Keratinocyte (primary cell): ENCODE measurements around the gene ELOVL5. TPM values are rescaled to one million over a fixed set of nuclear protein-coding genes. Genes with fewer than 3 reads are reported as not detected.

ENCODE experiments used
- DNase-seq: peaks from one replicate; pipeline ENCODE4 v3.0.0-alpha.2; 2011; ENCODE audit warnings: low read depth, missing footprints, low spot score
- FAIRE-seq: peaks from 2 replicates; lab custom pipeline; 2011; peaks lifted over from hg19 to GRCh38; lab: Jason Lieb, UNC
- H2AFZ ChIP-seq: 2 replicates; pipeline ENCODE4 v1.6.0; 2012; ENCODE audit warnings: low read length, control low read depth, inconsistent platforms; ENCODE audit not compliant: control insufficient read depth
- H3K27ac ChIP-seq: 2 replicates; pipeline ENCODE4 v1.5.1; 2011; ENCODE audit warnings: low read length; ENCODE audit not compliant: control insufficient read depth, insufficient read depth
- H3K27me3 ChIP-seq: 3 replicates; pipeline ENCODE4 v1.6.0; 2011; ENCODE audit warnings: low read length; ENCODE audit not compliant: control insufficient read depth, insufficient read depth; ENCODE audit errors: extremely low read depth
- H3K36me3 ChIP-seq, 2 experiments: 2 replicates in 1 of 2; 3 replicates in 1 of 2; pipeline ENCODE4 v1.5.1; 2011; ENCODE audit warnings: low read length in 2 of 2, mild to moderate bottlenecking in 1 of 2; ENCODE audit not compliant: control insufficient read depth in 2 of 2, insufficient read depth in 2 of 2; ENCODE audit errors: extremely low read depth in 1 of 2
- H3K4me1 ChIP-seq: 3 replicates; pipeline ENCODE4 v1.5.1; 2011; ENCODE audit warnings: low read length; ENCODE audit not compliant: control insufficient read depth, insufficient read depth; ENCODE audit errors: extremely low read depth
- H3K4me2 ChIP-seq: 3 replicates; pipeline ENCODE4 v1.6.0; 2011; ENCODE audit warnings: low read depth, low read length; ENCODE audit not compliant: control insufficient read depth, insufficient read depth; ENCODE audit errors: extremely low read depth
- H3K4me3 ChIP-seq, 3 experiments: fragments of 200-600 bp in 1 of 3; sonication (generic) in 1 of 3; 2 replicates in 2 of 3; 3 replicates in 1 of 3; pipeline ENCODE4 v1.5.1; 2011 to 2016; ENCODE audit warnings: low read length in 3 of 3, mild to moderate bottlenecking in 3 of 3, control low read depth in 2 of 3, inconsistent platforms in 1 of 3, low read depth in 1 of 3, mixed read lengths in 1 of 3, mixed run types in 1 of 3, moderate library complexity in 1 of 3; ENCODE audit not compliant: control insufficient read depth in 2 of 3, insufficient read depth in 2 of 3; ENCODE audit errors: extremely low read depth in 1 of 3
- H3K79me2 ChIP-seq: 2 replicates; pipeline ENCODE4 v1.6.0; 2012; ENCODE audit warnings: low read length; ENCODE audit not compliant: control insufficient read depth, insufficient read depth
- H3K9ac ChIP-seq: 3 replicates; pipeline ENCODE4 v1.6.0; 2011; ENCODE audit warnings: low read length; ENCODE audit not compliant: control insufficient read depth, insufficient read depth; ENCODE audit errors: extremely low read depth
- H3K9me1 ChIP-seq: 3 replicates; pipeline ENCODE4 v1.6.0; 2011; ENCODE audit warnings: low read length; ENCODE audit not compliant: control insufficient read depth, insufficient read depth; ENCODE audit errors: extremely low read depth
- H3K9me3 ChIP-seq: 2 replicates; pipeline ENCODE4 v1.5.1; 2012; ENCODE audit warnings: low read depth, low read length; ENCODE audit not compliant: control insufficient read depth
- H4K20me1 ChIP-seq: 3 replicates; pipeline ENCODE4 v1.6.0; 2011; ENCODE audit warnings: low read length; ENCODE audit not compliant: control insufficient read depth, insufficient read depth; ENCODE audit errors: extremely low read depth
- EZH2 ChIP-seq: IDR thresholded peaks from one replicate; pipeline ENCODE4 v1.6.1; 2012; ENCODE audit warnings: inconsistent platforms, mild to moderate bottlenecking, low read length, moderate library complexity
- dilution Hi-C: fragments of 300-500 bp; cut with MboI; formaldehyde crosslinking; loops from one replicate; pipeline ENCODE4 v1.7.0; 2020; ENCODE audit warnings: low sequenced_read_pairs; ENCODE audit not compliant: extremely low pct_ligation_motif_present
- polyA plus RNA-seq, 5 experiments: library from polyadenylated mRNA; depleted of rRNA in 3 of 5; stranded (reverse) in 3 of 5; stranded (forward) in 1 of 5; unstranded in 1 of 5; fragments of >200 nt; gene quantifications; 1 replicate in 1 of 5; 2 replicates in 3 of 5; 3 replicates in 1 of 5; pipeline versions ENCODE4 v1.2.1 to v1.2.3, GENCODE V29; 2011 to 2012; ENCODE audit warnings: missing spikeins in 2 of 5, low read depth in 1 of 5, low replicate concordance in 1 of 5
- small RNA-seq, 3 experiments: library from RNA; depleted of rRNA; stranded (forward); fragments of <200 nt; gene quantifications; one replicate each; pipeline ENCODE3, GENCODE V24; 2012; ENCODE audit warnings: low read depth in 3 of 3, low replicate concordance in 1 of 3; ENCODE audit not compliant: insufficient read length in 3 of 3
- TF ChIP-seq, protein P1 (sequence below), 3 experiments: IDR thresholded peaks in 1 of 3; conservative IDR thresholded peaks in 1 of 3; optimal IDR thresholded peaks in 1 of 3; 2 replicates in 2 of 3; 3 replicates in 1 of 3; pipeline versions ENCODE3 to v1.5.1; 2011; ENCODE audit warnings: low read length in 3 of 3, mild to moderate bottlenecking in 3 of 3, moderate library complexity in 2 of 3, control low read depth in 1 of 3, inconsistent platforms in 1 of 3; ENCODE audit not compliant: insufficient read depth in 2 of 3; ENCODE audit errors: extremely low read depth in 1 of 3

The ELOVL5 gene
- polyA plus RNA-seq, 1 donor (not counting 4 experiments of a cell fraction or from before 2014, with no cell fraction given): 66.7 TPM

GRCh38 chr6:53227847-53228246 is 120.9 kb downstream of the ELOVL5 start:
- no peaks in the 10 kb centered on the region for H3K27me3 ChIP-seq
- no peak overlapping the region for H3K9ac ChIP-seq
- H3K4me1 ChIP-seq: no peaks in the 10 kb centered on the region
- dilution Hi-C loops: no loop called here
- H4K20me1 ChIP-seq: no peaks in the 10 kb centered on the region
- no peak overlapping the region for H2AFZ ChIP-seq
- TF ChIP-seq EZH2: no peak
- TF ChIP-seq, protein P1, sequence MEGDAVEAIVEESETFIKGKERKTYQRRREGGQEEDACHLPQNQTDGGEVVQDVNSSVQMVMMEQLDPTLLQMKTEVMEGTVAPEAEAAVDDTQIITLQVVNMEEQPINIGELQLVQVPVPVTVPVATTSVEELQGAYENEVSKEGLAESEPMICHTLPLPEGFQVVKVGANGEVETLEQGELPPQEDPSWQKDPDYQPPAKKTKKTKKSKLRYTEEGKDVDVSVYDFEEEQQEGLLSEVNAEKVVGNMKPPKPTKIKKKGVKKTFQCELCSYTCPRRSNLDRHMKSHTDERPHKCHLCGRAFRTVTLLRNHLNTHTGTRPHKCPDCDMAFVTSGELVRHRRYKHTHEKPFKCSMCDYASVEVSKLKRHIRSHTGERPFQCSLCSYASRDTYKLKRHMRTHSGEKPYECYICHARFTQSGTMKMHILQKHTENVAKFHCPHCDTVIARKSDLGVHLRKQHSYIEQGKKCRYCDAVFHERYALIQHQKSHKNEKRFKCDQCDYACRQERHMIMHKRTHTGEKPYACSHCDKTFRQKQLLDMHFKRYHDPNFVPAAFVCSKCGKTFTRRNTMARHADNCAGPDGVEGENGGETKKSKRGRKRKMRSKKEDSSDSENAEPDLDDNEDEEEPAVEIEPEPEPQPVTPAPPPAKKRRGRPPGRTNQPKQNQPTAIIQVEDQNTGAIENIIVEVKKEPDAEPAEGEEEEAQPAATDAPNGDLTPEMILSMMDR (optimal IDR thresholded peaks at IDR 0.05 in 1 of 3, IDR thresholded peaks at IDR 0.05 in 1 of 3, conservative IDR thresholded peaks at IDR 0.05 in 1 of 3; ENCODE audit: extremely low read depth in 1 of 3, insufficient read depth in 2 of 3, low read length in 3 of 3): no peak
- no peak overlapping the region for H3K27ac ChIP-seq
- no peaks in the 10 kb centered on the region for H3K36me3 ChIP-seq
- H3K79me2 ChIP-seq: no peaks in the 10 kb centered on the region
- H3K4me3 ChIP-seq: no peak overlapping the region
- DNase-seq (no peak), FAIRE-seq (no peak)
- no peak overlapping the region for H3K4me2 ChIP-seq
- no peaks in the 10 kb centered on the region for H3K9me1 ChIP-seq
- H3K9me3 ChIP-seq: no peaks in the 10 kb centered on the region

DNA sequence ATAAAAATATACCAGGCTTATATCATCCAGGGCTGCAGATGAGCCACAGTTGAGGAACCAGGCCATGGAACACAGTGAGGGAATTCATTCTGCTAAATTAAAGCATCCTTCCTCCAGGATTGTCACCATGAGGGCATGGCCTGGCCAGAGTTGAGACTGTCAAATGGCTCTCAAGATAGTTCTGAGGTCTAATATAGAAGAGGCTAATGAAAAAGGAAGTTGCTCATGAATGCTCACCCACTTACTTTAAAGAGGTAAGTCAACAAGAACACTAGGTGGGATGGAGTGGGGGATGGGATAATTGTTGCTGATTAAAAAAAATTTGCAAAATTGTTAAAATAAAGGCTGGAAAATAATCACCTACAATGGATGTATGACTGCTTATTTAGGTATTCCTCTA is 128.1 kb downstream of the ELOVL5 start:
- no peak overlapping the region for H3K27ac ChIP-seq
- H4K20me1 ChIP-seq: no peaks in the 10 kb centered on the region
- no peaks in the 10 kb centered on the region for H3K79me2 ChIP-seq
- H3K9ac ChIP-seq: no peak overlapping the region
- no peaks in the 10 kb centered on the region for H3K9me3 ChIP-seq
- H3K4me1 ChIP-seq: no peaks in the 10 kb centered on the region
- H3K4me2 ChIP-seq: no peak overlapping the region
- H2AFZ ChIP-seq: no peak overlapping the region
- no peaks in the 10 kb centered on the region for H3K36me3 ChIP-seq
- no peaks in the 10 kb centered on the region for H3K9me1 ChIP-seq
- DNase-seq: no peak
- no peak for FAIRE-seq
- TF ChIP-seq, protein P1 (optimal IDR thresholded peaks at IDR 0.05 in 1 of 3, IDR thresholded peaks at IDR 0.05 in 1 of 3, conservative IDR thresholded peaks at IDR 0.05 in 1 of 3; ENCODE audit: extremely low read depth in 1 of 3, insufficient read depth in 2 of 3, low read length in 3 of 3): no peak
- TF ChIP-seq EZH2: no peak
- no peak overlapping the region for H3K4me3 ChIP-seq
- dilution Hi-C loops: no loop called here
- H3K27me3 ChIP-seq: no peaks in the 10 kb centered on the region

Small RNA genes within 50 kb of the gene (small RNA-seq; reads per million reads assigned to genes)
- gene MIR5685 (0 reads per million in 3 experiments), gene RNU1-136P (0 to 3.8 (median 2.0) reads per million in 3 experiments)

Other genes starting within 250 kb of the ELOVL5 start
- gene GCM1, start 200.1 kb downstream of the ELOVL5 start, polyA plus RNA-seq: not detected in 3 replicates
- 48.9 to 110 TPM (median 73.2 TPM) in 3 replicates for gene GCLC, start 196.2 kb upstream of the ELOVL5 start, polyA plus RNA-seq